GM19240 (cell line): ENCODE measurements around the gene ESPL1.
"Not testable (repeated sequence)": the region's sequence is repeated elsewhere in the genome, so short reads cannot be mapped to it uniquely, and the experiment has no call there.

Source experiments
- DNase-seq: peaks from one replicate; pipeline ENCODE4 v3.0.0; 2011; ENCODE audit warnings: low spot score; ENCODE audit not compliant: insufficient read length

Gene ESPL1

DNA sequence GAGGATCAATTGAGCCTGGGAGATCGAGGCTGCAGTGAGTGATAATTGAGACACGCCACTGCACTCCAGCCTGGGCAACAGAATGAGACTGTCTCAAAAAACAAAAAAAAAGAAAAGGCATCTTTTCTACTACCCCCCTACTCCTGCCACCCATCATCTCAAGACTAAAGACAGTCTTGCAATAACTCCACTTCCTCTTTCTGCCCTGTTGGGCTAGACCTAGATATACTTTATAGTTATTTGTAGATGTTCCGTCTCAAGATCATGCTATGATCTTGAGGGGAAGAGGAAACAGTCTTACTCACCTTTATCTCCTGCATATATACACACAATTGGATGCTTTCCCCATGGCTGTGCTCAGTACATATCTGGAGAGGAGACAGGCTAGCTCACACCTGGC lies 12.1 kb upstream of the ESPL1 start:
- DNase-seq, result no peak

GRCh38 chr12:53258541-53259539 lies 9.3 kb upstream of the ESPL1 start:
- DNase-seq, result no peak

- no peak for DNase-seq
These were observed 8.2 kb upstream of the ESPL1 start for GRCh38 chr12:53259891-53260290.

- no peak for DNase-seq
These were observed 2.3 kb upstream of the ESPL1 start for GRCh38 chr12:53265783-53266182.

GRCh38 chr12:53267306-53267998 lies 647 bp upstream of the ESPL1 start:
- DNase-seq, result no peak

DNA sequence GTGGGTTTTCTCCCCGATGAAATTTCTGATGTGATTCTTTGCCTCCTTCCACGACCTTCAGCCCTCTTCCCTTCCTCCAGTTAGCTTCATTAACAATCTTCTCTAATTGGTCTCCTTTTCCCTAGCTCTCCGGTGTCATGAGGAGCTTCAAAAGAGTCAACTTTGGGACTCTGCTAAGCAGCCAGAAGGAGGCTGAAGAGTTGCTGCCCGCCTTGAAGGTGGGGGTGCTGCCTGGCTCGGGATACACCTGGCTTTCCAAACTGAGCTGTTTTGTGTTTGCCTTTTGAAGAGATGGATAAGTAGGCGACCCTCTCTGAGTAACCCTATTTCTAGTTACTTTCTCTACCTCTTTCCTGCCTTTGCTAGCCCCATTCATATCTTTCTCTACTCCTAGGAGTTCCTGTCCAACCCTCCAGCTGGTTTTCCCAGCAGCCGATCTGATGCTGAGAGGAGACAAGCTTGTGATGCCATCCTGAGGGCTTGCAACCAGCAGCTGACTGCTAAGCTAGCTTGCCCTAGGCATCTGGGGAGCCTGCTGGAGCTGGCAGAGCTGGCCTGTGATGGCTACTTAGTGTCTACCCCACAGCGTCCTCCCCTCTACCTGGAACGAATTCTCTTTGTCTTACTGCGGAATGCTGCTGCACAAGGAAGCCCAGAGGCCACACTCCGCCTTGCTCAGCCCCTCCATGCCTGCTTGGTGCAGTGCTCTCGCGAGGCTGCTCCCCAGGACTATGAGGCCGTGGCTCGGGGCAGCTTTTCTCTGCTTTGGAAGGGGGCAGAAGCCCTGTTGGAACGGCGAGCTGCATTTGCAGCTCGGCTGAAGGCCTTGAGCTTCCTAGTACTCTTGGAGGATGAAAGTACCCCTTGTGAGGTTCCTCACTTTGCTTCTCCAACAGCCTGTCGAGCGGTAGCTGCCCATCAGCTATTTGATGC lies 797 bp downstream of the ESPL1 start:
- DNase-seq, result no peak

DNA sequence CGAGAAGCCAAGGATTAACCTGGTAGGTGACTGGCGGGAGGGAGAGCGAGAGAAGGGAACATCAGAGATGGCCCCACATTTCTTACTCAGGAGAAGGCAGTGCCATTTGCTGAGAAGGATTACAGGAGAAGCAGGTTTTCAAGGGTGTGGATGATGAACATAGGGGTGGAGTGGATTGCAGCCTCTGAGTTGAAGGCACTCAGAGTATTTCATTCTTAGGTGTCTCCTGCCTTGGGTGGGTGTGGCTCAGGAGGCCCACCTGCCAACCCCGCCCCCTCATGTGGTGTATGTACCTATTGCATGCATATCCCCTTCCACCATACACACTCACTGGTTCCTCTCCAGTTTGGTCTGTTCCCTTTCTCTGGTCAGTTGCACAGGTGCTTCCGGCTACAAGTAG lies 6.3 kb downstream of the ESPL1 start:
- no peak for DNase-seq

- DNase-seq, result no peak
These were observed 8.4 kb downstream of the ESPL1 start for GRCh38 chr12:53276511-53276910.

GRCh38 chr12:53277981-53278380 lies 9.9 kb downstream of the ESPL1 start:
- DNase-seq, result no peak

DNA sequence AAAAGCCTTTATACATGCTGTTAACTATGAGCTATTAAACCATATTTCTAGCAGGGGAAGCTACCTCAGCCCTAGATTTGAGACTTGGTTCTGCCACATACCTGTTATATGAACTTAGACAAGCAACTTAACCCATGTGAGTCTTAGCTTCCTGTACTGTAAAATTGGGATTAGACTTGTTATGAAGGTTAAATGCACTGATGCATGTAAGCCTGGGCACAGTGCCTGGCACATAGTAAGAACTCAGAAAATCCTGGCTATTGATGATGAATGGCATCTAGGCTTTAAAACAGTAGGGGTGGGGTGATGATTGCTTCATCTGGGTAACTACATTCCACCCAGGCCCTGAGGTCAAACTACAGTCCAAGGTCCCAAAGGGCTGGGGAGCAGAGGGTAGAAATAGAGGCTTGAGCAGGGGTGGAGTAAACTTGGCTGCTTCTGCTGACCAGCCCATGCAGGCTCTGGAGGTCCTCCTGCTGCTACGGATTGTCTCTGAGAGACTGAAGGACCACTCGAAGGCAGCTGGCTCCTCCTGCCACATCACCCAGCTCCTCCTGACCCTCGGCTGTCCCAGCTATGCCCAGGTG lies 11.3 kb downstream of the ESPL1 start:
- no peak for DNase-seq

DNA sequence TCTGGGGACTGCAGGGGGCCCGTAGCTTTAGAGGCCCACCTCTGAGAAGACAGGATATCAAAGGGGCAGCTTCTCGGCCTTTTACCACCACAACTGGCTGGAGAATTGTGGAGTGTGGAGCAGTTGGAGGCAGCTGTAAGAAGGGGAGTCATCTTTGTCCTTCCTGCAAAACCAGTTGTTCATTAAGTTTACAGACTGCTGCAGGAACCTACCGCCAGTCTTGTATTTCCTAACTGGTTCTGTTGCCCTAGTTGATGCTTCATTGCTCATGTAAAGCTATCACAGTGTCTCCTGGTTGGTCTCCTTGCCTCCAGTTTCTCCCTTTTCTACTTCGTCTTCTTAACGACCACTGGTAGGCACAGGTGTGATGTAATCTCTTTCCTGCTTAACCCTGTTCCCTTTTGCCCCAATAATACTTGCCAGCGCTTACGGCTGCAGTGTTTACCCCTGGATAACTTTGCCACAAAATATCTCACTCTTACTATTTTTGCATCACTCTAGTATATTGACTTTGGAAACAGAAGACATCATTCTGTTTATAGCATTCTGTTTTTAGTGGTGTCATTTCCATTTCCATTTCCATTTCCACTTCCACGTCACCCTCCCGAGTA lies 11.9 kb downstream of the ESPL1 start:
- DNase-seq, result no peak

GRCh38 chr12:53286448-53286847 lies 18.3 kb downstream of the ESPL1 start:
- DNase-seq, result no peak

GRCh38 chr12:53287741-53288216 lies 19.7 kb downstream of the ESPL1 start:
- DNase-seq, result peak; percentile 64

DNA sequence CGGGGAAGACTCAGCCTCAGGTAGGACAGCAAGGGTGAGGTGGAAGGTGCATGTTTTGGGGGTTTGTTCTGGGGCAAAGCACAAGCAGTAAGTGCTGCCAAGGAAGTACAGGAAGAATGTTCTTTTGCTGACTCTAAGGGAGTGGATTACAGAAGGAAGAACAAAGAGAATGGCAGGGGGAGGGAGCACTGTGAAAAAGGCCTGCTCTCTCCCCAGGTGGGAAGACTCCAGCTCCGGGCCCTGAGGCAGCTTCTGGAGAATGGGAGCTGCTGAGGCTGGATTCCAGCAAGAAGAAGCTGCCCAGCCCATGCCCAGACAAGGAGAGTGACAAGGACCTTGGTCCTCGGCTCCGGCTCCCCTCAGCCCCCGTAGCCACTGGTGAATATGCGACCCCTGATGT lies 20.2 kb downstream of the ESPL1 start:
- no peak for DNase-seq

- no peak for DNase-seq
These were observed 21.8 kb downstream of the ESPL1 start for GRCh38 chr12:53289891-53290290.

- no peak for DNase-seq
These were observed 22.6 kb downstream of the ESPL1 start for GRCh38 chr12:53290661-53291060.

DNA sequence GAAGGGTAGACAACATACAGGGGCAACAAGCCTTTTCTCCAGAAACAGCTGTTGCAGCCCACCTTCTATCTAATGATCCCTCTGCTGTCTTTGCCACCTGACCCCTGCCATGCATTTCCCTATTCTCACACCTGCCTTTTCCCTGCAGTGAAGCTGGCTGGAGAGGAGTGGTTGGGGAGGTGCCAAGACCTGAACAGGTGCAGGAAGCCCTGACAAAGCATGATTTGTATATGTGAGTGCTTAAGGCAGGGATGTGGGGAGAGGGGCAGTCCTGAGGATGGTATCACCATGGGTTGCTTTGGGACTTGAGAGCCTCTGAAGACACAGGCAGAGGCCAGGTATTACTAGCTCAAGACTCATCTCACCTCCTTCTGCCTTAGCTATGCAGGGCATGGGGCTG lies 24.3 kb downstream of the ESPL1 start:
- no peak for DNase-seq

DNA sequence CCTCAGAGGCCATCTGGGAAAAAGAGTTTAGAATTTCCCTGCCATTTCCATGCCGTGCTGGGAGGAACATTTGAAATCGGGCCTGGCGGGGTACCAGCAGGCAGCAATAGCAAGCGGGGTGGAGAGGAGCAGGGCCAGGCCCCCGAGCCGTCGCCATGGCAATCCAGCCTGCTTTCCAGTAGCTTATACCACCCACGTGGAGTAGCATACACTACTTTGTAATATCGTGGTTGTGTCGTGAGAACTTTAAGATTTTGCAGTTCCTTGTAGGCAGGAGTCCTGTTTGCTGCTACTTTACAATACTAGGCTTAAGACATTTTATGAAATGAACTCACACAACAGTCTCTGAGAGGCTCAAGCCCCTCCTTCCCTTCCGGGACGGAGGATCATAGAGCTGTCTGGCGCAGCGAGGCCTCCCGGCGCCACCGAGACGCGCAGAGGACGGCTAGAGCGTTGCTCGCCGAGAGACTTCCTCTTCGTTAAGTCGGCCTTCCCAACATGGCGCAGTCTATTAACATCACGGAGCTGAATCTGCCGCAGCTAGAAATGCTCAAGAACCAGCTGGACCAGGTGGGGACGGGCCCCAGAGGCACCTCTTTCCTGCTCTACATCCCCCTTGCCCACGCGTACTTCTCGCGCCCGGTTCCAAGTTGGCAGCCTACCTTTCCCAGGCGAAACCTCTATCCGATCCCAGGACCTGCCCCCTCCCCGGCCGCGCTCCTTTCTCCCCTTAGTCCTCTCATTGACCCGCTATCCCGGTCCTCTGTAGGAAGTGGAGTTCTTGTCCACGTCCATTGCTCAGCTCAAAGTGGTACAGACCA lies 27.2 kb downstream of the ESPL1 start, which contains the start of gene PFDN5:
Gene PFDN5 (plus strand): TSS at position 473 of the 821 bp plus-strand sequence. CDS start 26 bp downstream, at position 499.
- peak; percentile 88 for DNase-seq

DNA sequence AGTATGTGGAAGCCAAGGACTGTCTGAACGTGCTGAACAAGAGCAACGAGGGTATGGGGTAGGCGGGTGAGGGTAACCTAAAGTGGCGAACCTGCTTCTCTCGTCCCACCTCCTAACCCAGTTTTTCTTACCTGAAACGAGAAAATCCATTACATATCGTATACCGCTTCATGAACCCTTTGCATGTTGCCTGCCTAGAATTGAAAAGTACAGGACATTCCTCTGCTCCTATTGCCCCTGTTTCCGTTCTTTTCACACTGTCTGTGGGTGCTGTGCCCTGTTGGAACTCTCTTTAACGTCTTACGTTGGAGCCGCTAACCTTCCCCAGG lies 27.8 kb downstream of the ESPL1 start:
- DNase-seq, result no peak

GRCh38 chr12:53297106-53297505 lies 29.0 kb downstream of the ESPL1 start:
- not testable (repeated sequence) for DNase-seq
